GM23338 (cell line): Measurements from ENCODE around the gene RNF166. TPM values are rescaled to one million over a fixed set of nuclear protein-coding genes. Genes with fewer than 3 reads are reported as not detected.

Experiments used
- ATAC-seq: fragments of 200-7000 bp; cut with Tn5 transposase; 3 replicates; pipeline ENCODE4 v1.9.1; 2020
- DNase-seq: peaks from one replicate; pipeline ENCODE4 v3.0.0-alpha.2; 2015; ENCODE audit warnings: low spot score
- H2AFZ ChIP-seq: fragments of 200-600 bp; sonication (generic); 2 replicates; pipeline ENCODE4 v1.8.0; 2016; ENCODE audit warnings: antibody characterized with exemption, mild to moderate bottlenecking, moderate library complexity
- H3F3A ChIP-seq: fragments of 200-600 bp; sonication (generic); replicated peaks from 2 replicates; pipeline ENCODE4 v1.8.0; 2017; ENCODE audit warnings: antibody characterized with exemption, mixed run types, low read depth
- H3K27ac ChIP-seq: fragments of 200-600 bp; sonication (generic); 2 replicates; pipeline ENCODE4 v1.6.1; 2016; ENCODE audit warnings: low read depth
- H3K27me3 ChIP-seq: fragments of 200-600 bp; sonication (generic); 2 replicates; pipeline ENCODE4 v1.8.0; 2016; ENCODE audit warnings: mild to moderate bottlenecking, mixed run types, moderate library complexity; ENCODE audit not compliant: insufficient read depth
- H3K36me3 ChIP-seq: fragments of 200-600 bp; sonication (generic); 2 replicates; pipeline ENCODE4 v1.8.0; 2016; ENCODE audit warnings: mild to moderate bottlenecking; ENCODE audit not compliant: insufficient read depth
- H3K4me1 ChIP-seq: fragments of 200-600 bp; sonication (generic); 2 replicates; pipeline ENCODE4 v1.8.0; 2016; ENCODE audit warnings: mild to moderate bottlenecking, moderate library complexity; ENCODE audit not compliant: insufficient read depth
- H3K4me2 ChIP-seq: fragments of 200-600 bp; sonication (generic); 2 replicates; pipeline ENCODE4 v1.7.1; 2017; ENCODE audit warnings: mixed run types
- H3K4me3 ChIP-seq: fragments of 200-600 bp; sonication (generic); 2 replicates; pipeline ENCODE4 v1.6.1; 2016; ENCODE audit warnings: mixed run types
- H3K79me2 ChIP-seq: fragments of 200-600 bp; sonication (generic); replicated peaks from 2 replicates; pipeline ENCODE4 v1.8.0; 2017; ENCODE audit warnings: mild to moderate bottlenecking; ENCODE audit not compliant: insufficient read depth
- H3K9me2 ChIP-seq: fragments of 200-600 bp; sonication (generic); 2 replicates; pipeline ENCODE4 v1.8.0; 2017; ENCODE audit not compliant: insufficient read depth
- H4K20me1 ChIP-seq: fragments of 200-600 bp; sonication (generic); replicated peaks from 2 replicates; pipeline ENCODE4 v1.8.0; 2017; ENCODE audit warnings: mild to moderate bottlenecking; ENCODE audit not compliant: insufficient read depth
- H3K27ac Mint-ChIP-seq: 2 replicates; pipeline ENCODE4 v1.8.0; 2020; ENCODE audit warnings: inconsistent platforms, mild to moderate bottlenecking, moderate library complexity, mixed read lengths
- H3K27me3 Mint-ChIP-seq: 3 replicates; pipeline ENCODE4 v1.8.0; 2022; ENCODE audit warnings: low read depth, mild to moderate bottlenecking, moderate library complexity, mixed read lengths, inconsistent platforms; ENCODE audit not compliant: insufficient read depth, poor library complexity
- H3K36me3 Mint-ChIP-seq: 3 replicates; pipeline ENCODE4 v1.8.0; 2021; ENCODE audit warnings: low read depth, mild to moderate bottlenecking, inconsistent platforms, moderate library complexity, mixed read lengths
- H3K4me1 Mint-ChIP-seq: 3 replicates; pipeline ENCODE4 v1.8.0; 2020; ENCODE audit warnings: mild to moderate bottlenecking, inconsistent platforms, mixed read lengths
- H3K4me3 Mint-ChIP-seq: 3 replicates; pipeline ENCODE4 v1.8.0; 2021; ENCODE audit warnings: moderate library complexity, mild to moderate bottlenecking, inconsistent platforms, mixed read lengths
- H3K9me3 Mint-ChIP-seq: 3 replicates; pipeline ENCODE4 v1.8.0; 2020; ENCODE audit warnings: moderate library complexity, mild to moderate bottlenecking, inconsistent platforms, mixed read lengths
- CTCF ChIP-seq, 2 experiments: fragments of 200-600 bp in 1 of 2; sonication (generic) in 1 of 2; conservative IDR thresholded peaks; 2 replicates each; pipeline versions ENCODE4 v1.5.1 to v1.6.1; 2016 to 2017; ENCODE audit warnings: antibody characterized with exemption in 2 of 2, low read depth in 2 of 2, mild to moderate bottlenecking in 2 of 2, moderate library complexity in 1 of 2
- EZH2 ChIP-seq: fragments of 200-600 bp; sonication (generic); IDR thresholded peaks from one replicate; pipeline ENCODE4 v1.8.0; 2017; ENCODE audit warnings: antibody characterized with exemption, mild to moderate bottlenecking, low read depth; ENCODE audit not compliant: unreplicated experiment
- EZH2phosphoT487 ChIP-seq: fragments of 200-600 bp; sonication (generic); IDR thresholded peaks from one replicate; pipeline ENCODE4 v1.8.1; 2018; ENCODE audit warnings: antibody characterized with exemption; ENCODE audit not compliant: unreplicated experiment
- POLR2AphosphoS5 ChIP-seq: IDR thresholded peaks from 2 replicates; pipeline ENCODE4 v1.6.1; 2016; ENCODE audit warnings: antibody characterized with exemption, low read depth
- STAT1 ChIP-seq: IDR thresholded peaks from one replicate; pipeline ENCODE4 v1.6.1; 2016; ENCODE audit warnings: antibody characterized with exemption; ENCODE audit not compliant: unreplicated experiment
- ZNF331 ChIP-seq: fragments of 250-450 bp; sonication (Bioruptor Pico); IDR thresholded peaks from 2 replicates; pipeline ENCODE4 v1.5.0; 2020; ENCODE audit warnings: low read depth, mild to moderate bottlenecking, moderate library complexity
- polyA plus RNA-seq: library from polyadenylated mRNA; unstranded; fragments of >200 nt; fragmentation: Nextera tagmentation; extraction: Ambion mirVana; gene quantifications from 2 replicates; pipeline ENCODE4 v1.2.1, GENCODE V29; 2016
- total RNA-seq: library from RNA; depleted of rRNA; stranded (reverse); fragments of >200 nt; shearing (Covaris generic); gene quantifications from 2 replicates; pipeline ENCODE4 v1.2.3, GENCODE V29; 2014
- TF ChIP-seq, protein P1 (sequence below): fragments of 250-450 bp; sonication (Bioruptor Pico); IDR thresholded peaks from 2 replicates; pipeline ENCODE4 v1.5.0; 2020; ENCODE audit warnings: mild to moderate bottlenecking, moderate library complexity
- TF ChIP-seq, protein P2 (sequence below): IDR thresholded peaks from 2 replicates; pipeline ENCODE4 v1.6.1; 2016; ENCODE audit warnings: antibody characterized with exemption

Gene RNF166
- total and polyA plus RNA-seq, 2 experiments from 2014 or later = 24.9 to 43.4 TPM

DNA sequence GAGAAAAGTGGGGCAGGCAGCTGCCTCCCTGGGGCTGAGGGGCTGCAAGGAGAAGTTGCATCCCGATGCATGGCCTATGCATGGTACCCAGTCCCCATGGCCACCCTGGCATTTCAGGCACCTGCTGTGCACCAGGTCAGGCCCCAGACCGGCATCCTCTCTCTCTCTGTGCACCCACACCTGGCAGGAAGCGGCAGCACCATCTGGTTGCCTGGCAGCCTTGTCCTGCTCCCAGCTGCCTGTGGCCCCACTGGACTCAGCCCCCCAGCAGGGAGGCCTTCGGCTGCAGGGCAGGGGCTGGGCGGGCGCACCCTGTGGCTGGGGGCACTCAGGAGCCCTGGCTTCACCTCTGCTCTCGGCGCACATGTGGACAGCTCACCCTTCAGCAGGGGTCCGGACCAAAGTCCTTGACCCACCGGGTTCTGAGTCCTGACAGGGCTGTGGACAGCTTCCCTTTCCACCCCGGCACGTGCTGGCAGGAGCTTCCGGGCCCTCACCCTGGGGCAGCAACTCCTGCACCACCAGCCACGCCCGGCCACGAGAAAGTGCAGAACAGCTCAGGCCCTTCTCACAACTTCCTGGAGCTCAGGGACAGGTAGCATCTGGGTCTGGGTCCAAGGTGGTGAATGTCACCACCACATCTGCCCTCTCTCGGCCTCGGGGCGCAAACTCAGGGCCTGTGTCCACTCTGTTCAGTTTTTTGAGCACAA is 36.8 kb upstream of the RNF166 start (continued):
- TF ChIP-seq, protein P1, sequence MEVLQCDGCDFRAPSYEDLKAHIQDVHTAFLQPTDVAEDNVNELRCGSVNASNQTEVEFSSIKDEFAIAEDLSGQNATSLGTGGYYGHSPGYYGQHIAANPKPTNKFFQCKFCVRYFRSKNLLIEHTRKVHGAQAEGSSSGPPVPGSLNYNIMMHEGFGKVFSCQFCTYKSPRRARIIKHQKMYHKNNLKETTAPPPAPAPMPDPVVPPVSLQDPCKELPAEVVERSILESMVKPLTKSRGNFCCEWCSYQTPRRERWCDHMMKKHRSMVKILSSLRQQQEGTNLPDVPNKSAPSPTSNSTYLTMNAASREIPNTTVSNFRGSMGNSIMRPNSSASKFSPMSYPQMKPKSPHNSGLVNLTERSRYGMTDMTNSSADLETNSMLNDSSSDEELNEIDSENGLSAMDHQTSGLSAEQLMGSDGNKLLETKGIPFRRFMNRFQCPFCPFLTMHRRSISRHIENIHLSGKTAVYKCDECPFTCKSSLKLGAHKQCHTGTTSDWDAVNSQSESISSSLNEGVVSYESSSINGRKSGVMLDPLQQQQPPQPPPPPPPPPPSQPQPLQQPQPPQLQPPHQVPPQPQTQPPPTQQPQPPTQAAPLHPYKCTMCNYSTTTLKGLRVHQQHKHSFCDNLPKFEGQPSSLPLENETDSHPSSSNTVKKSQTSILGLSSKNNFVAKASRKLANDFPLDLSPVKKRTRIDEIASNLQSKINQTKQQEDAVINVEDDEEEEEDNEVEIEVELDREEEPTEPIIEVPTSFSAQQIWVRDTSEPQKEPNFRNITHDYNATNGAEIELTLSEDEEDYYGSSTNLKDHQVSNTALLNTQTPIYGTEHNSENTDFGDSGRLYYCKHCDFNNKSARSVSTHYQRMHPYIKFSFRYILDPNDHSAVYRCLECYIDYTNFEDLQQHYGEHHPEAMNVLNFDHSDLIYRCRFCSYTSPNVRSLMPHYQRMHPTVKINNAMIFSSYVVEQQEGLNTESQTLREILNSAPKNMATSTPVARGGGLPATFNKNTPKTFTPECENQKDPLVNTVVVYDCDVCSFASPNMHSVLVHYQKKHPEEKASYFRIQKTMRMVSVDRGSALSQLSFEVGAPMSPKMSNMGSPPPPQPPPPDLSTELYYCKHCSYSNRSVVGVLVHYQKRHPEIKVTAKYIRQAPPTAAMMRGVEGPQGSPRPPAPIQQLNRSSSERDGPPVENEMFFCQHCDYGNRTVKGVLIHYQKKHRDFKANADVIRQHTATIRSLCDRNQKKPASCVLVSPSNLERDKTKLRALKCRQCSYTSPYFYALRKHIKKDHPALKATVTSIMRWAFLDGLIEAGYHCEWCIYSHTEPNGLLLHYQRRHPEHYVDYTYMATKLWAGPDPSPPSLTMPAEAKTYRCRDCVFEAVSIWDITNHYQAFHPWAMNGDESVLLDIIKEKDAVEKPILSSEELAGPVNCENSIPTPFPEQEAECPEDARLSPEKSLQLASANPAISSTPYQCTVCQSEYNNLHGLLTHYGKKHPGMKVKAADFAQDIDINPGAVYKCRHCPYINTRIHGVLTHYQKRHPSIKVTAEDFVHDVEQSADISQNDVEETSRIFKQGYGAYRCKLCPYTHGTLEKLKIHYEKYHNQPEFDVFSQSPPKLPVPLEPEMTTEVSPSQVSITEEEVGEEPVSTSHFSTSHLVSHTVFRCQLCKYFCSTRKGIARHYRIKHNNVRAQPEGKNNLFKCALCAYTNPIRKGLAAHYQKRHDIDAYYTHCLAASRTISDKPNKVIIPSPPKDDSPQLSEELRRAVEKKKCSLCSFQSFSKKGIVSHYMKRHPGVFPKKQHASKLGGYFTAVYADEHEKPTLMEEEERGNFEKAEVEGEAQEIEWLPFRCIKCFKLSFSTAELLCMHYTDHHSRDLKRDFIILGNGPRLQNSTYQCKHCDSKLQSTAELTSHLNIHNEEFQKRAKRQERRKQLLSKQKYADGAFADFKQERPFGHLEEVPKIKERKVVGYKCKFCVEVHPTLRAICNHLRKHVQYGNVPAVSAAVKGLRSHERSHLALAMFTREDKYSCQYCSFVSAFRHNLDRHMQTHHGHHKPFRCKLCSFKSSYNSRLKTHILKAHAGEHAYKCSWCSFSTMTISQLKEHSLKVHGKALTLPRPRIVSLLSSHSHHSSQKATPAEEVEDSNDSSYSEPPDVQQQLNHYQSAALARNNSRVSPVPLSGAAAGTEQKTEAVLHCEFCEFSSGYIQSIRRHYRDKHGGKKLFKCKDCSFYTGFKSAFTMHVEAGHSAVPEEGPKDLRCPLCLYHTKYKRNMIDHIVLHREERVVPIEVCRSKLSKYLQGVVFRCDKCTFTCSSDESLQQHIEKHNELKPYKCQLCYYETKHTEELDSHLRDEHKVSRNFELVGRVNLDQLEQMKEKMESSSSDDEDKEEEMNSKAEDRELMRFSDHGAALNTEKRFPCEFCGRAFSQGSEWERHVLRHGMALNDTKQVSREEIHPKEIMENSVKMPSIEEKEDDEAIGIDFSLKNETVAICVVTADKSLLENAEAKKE (CRISPR knock-in tag) = no peak
- no peak for TF ChIP-seq EZH2phosphoT487
- no peak for TF ChIP-seq EZH2
- no peak for TF ChIP-seq ZNF331
- no peak for TF ChIP-seq POLR2AphosphoS5
- TF ChIP-seq, protein P2, sequence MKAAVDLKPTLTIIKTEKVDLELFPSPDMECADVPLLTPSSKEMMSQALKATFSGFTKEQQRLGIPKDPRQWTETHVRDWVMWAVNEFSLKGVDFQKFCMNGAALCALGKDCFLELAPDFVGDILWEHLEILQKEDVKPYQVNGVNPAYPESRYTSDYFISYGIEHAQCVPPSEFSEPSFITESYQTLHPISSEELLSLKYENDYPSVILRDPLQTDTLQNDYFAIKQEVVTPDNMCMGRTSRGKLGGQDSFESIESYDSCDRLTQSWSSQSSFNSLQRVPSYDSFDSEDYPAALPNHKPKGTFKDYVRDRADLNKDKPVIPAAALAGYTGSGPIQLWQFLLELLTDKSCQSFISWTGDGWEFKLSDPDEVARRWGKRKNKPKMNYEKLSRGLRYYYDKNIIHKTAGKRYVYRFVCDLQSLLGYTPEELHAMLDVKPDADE = no peak
- TF ChIP-seq STAT1 = no peak

- Mint-ChIP-seq H3K36me3 (no peaks in the 10 kb centered on the region), H3K9me3 (no peaks in the 10 kb centered on the region), H3K27ac (no peak overlapping the region), H3K4me1 (peaks cover 7% of the 10 kb centered on the region; the same call in 2 of the 3 replicates), H3K27me3 (peaks cover 13% of the 10 kb centered on the region), H3K4me3 (no peak overlapping the region)
- Histone ChIP-seq H3K9me2 (no peaks in the 10 kb centered on the region), H3K36me3 (no peaks in the 10 kb centered on the region; the same call in 1 of the 2 replicates), H3K79me2 (no peaks in the 10 kb centered on the region), H4K20me1 (no peaks in the 10 kb centered on the region), H3K4me2 (no peak overlapping the region), H2AFZ (no peak overlapping the region), H3F3A (no peaks in the 10 kb centered on the region), H3K27ac (no peak overlapping the region), H3K4me3 (no peak overlapping the region), H3K27me3 (no peaks in the 10 kb centered on the region), H3K4me1 (no peaks in the 10 kb centered on the region; the same call in 1 of the 2 replicates)
- no peak for TF ChIP-seq EZH2phosphoT487
- no peak for TF ChIP-seq CTCF (conservative IDR thresholded peaks at IDR 0.05; ENCODE audit: low read depth in 2 of 2)
- DNase-seq = no peak
- no peak for ATAC-seq
Measured at GRCh38 chr16:88741368-88741767, 35.2 kb upstream of the RNF166 start.
